ENCODE results near the gene KRT6A. TPM values are rescaled to one million over a fixed set of nuclear protein-coding genes. Genes with fewer than 3 reads are reported as not detected.

The KRT6A gene
- total and polyA plus RNA-seq, 10 donors = 0.42 to 0.83 (median 0.45) TPM; not detected in 7

DNA sequence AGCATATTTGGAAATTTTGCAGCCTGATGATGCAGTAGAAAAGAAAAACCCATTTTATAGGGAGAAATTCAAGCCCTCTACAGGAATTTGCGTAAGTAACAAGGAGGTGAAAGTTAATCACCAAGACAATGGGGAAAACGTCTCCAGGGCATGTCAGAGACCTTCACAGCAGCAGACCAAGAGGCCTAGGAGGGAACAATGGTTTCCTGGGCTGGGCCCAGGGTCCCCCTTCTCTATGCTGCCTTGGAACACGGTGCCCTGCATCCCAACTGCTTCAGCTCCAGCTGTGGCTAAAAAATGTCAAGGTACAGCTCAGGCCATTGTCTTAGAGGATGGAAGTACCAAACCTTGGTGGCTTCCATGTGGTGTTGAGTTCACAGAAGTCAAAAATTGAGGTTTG lies 13.0 kb downstream of the KRT6A start:
- Histone ChIP-seq H3K27ac (no peak overlapping the region), H3K4me1 (no peaks in the 10 kb centered on the region), H3K4me3 (no peak overlapping the region), H3K9me3 (peaks cover 0 to 16% (median 7%) of the 10 kb centered on the region in 8 donors), H3K36me3 (no peaks in the 10 kb centered on the region), H3K27me3 (replicated peaks in 1 of 7) (peaks cover 0 to 20% (median 0%) of the 10 kb centered on the region in 7 donors)
- 55 to 63% (median 59%) methylated on average over 3 of the region's 3 CpGs for WGBS, 5 donors
- intact Hi-C loops (cut with DNase I; ENCODE audit: low total_unique reads) = no loop called here
- DNase-seq = no peak
- TF ChIP-seq POLR2A (IDR thresholded peaks at IDR 0.05) (no peak), POLR2AphosphoS5 (IDR thresholded peaks at IDR 0.05) (no peak)
- TF ChIP-seq, protein P1, sequence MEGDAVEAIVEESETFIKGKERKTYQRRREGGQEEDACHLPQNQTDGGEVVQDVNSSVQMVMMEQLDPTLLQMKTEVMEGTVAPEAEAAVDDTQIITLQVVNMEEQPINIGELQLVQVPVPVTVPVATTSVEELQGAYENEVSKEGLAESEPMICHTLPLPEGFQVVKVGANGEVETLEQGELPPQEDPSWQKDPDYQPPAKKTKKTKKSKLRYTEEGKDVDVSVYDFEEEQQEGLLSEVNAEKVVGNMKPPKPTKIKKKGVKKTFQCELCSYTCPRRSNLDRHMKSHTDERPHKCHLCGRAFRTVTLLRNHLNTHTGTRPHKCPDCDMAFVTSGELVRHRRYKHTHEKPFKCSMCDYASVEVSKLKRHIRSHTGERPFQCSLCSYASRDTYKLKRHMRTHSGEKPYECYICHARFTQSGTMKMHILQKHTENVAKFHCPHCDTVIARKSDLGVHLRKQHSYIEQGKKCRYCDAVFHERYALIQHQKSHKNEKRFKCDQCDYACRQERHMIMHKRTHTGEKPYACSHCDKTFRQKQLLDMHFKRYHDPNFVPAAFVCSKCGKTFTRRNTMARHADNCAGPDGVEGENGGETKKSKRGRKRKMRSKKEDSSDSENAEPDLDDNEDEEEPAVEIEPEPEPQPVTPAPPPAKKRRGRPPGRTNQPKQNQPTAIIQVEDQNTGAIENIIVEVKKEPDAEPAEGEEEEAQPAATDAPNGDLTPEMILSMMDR (IDR thresholded peaks at IDR 0.05 in 8 of 11, conservative IDR thresholded peaks at IDR 0.05 in 3 of 11) = no peak

DNA sequence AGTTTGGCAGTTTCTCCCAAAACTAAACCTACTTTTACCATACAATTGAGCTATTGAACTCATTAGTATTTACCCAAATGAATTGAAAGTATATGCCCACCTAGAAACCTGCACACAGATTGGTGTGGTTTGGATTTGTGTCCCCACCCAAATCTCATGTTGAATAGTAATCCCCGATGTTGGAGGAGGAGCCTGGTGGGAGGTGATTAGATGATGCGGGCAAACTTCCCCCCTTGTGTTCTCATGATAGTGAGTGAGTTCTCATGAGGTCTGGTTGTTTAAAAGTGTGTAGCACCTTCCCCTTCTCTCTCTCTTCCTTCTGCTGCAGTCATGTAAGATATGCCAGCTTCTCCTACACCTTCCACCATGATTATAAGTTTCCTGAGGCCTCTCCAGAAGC lies 15.4 kb downstream of the KRT6A start:
- intact Hi-C loops (cut with DNase I; ENCODE audit: low total_unique reads) = no loop called here
- H3K4me3 ChIP-seq = no peak overlapping the region
- H3K36me3 ChIP-seq = no peaks in the 10 kb centered on the region
- H3K27ac ChIP-seq = no peak overlapping the region
- DNase-seq = no peak
- peaks cover 0 to 5% (median 0%) of the 10 kb centered on the region in 7 donors for H3K27me3 ChIP-seq (replicated peaks in 1 of 7)
- H3K9me3 ChIP-seq = peaks cover 0 to 8% (median 0%) of the 10 kb centered on the region in 8 donors
- H3K4me1 ChIP-seq = no peaks in the 10 kb centered on the region
- WGBS, 5 donors = 39 to 93% (median 73%) methylated on average over 2 of the region's 2 CpGs
- TF ChIP-seq POLR2AphosphoS5 (IDR thresholded peaks at IDR 0.05) (no peak), POLR2A (IDR thresholded peaks at IDR 0.05) (no peak)
- TF ChIP-seq, protein P1 (IDR thresholded peaks at IDR 0.05 in 8 of 11, conservative IDR thresholded peaks at IDR 0.05 in 3 of 11) = no peak

DNA sequence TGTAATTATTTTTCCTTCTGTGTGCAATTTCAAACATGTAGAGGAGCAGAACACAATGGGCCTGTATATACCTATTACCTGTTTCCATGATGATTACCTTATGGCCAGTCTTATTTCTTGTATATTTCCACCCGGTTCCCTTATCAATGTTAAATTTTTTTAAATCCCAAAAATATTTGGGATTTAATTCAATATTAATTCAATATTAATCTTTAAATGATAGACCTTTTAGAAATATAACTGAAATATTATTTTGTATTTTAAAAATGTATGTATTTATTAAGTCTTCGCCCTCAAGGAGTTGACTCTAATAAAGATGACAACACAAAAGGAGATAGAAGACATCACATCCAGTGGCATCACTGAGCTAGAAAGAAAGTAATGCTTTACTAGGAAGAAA lies 18.8 kb downstream of the KRT6A start:
- Histone ChIP-seq H3K4me3 (no peak overlapping the region), H3K27ac (no peak overlapping the region), H3K4me1 (no peaks in the 10 kb centered on the region), H3K36me3 (no peaks in the 10 kb centered on the region), H3K27me3 (replicated peaks in 1 of 7) (no peaks in the 10 kb centered on the region), H3K9me3 (peaks cover 0 to 2% (median 0%) of the 10 kb centered on the region in 8 donors)
- no peak for TF ChIP-seq POLR2A (IDR thresholded peaks at IDR 0.05)
- TF ChIP-seq POLR2AphosphoS5 (IDR thresholded peaks at IDR 0.05) = no peak
- TF ChIP-seq, protein P1 (IDR thresholded peaks at IDR 0.05 in 8 of 11, conservative IDR thresholded peaks at IDR 0.05 in 3 of 11) = no peak
- intact Hi-C loops (cut with DNase I; ENCODE audit: low total_unique reads) = no loop called here
- DNase-seq = no peak
- WGBS, 5 donors = 89 to 95% (median 92%) methylated on average over 2 of the region's 2 CpGs

DNA sequence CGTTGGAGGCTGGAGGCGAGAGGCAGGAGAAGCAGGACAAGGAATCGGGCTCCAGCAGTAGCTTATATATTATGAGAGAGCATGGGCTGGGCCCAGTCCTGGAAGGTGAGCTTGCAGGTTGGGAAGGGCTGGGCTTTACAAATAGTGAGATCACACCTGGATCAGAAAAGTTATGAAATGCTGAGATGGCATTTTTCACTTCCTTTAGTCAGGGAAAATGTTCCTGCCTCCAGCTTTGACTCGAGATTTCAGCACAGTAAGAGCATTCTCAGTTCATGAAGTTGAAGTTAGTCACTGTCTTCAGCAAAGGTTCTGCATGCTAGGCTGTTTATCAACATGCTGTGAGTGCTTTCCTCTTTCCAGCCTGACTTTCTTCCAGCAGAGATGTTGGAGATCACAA lies 19.3 kb downstream of the KRT6A start, which contains the start of gene KRT6C:
Gene KRT6C (minus strand): TSS at position 38 of the 400 bp plus-strand sequence. CDS start 68 bp downstream, outside the sequence.
- no peak within 1 kb of the TSS for H3K27ac ChIP-seq
- TF ChIP-seq, protein P1 (IDR thresholded peaks at IDR 0.05 in 8 of 11, conservative IDR thresholded peaks at IDR 0.05 in 3 of 11) = no peak
- TF ChIP-seq POLR2A (IDR thresholded peaks at IDR 0.05) (no peak), POLR2AphosphoS5 (IDR thresholded peaks at IDR 0.05) (no peak)
- 66 to 90% (median 84%) methylated on average over 4 of the region's 4 CpGs for WGBS, 5 donors
- H3K4me3 ChIP-seq = no peak within 1 kb of the TSS
- H3K36me3 ChIP-seq = no peaks in the 10 kb centered on the region
- no peaks in the 10 kb centered on the region for H3K9me3 ChIP-seq
- DNase-seq = no peak
- H3K27me3 ChIP-seq (replicated peaks in 1 of 7) = no peaks in the 10 kb centered on the region
- intact Hi-C loops (cut with DNase I; ENCODE audit: low total_unique reads) = no loop called here
- H3K4me1 ChIP-seq = no peaks in the 10 kb centered on the region
